GM19193 (cell line): ENCODE data around the gene SHC1.

Experiments
- POLR2A ChIP-seq: IDR thresholded peaks from 4 replicates; pipeline ENCODE4 v1.6.1; 2011; ENCODE audit not compliant: insufficient read depth, insufficient read length; ENCODE audit errors: extremely low read depth

The SHC1 gene

DNA sequence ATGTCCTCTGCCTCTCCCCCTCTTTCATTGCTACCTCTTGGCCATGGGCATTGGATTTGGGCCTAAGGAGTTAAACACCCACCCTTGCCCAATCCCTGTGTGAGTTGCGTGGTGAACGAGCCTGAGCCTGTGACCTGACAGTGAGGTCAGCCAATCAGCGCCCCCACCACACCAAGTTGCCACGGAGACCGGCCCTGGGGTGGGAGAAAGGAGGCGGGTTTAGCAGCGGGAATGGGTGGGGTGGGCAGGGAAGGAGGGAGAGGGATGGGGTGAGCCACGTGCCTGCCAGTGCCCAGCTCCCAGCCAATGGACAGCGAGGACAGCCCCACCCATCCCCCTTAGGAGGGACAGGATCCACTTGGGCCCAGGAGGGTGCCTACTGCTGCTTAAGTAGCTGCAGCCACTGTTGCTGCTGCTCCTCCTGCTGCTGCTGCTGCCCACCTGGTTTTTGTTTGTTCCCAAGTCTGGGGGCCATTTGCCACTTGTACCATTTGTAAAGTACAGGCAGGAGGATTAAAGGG is 41.5 kb upstream of the SHC1 start:
- no peak for TF ChIP-seq POLR2A

DNA sequence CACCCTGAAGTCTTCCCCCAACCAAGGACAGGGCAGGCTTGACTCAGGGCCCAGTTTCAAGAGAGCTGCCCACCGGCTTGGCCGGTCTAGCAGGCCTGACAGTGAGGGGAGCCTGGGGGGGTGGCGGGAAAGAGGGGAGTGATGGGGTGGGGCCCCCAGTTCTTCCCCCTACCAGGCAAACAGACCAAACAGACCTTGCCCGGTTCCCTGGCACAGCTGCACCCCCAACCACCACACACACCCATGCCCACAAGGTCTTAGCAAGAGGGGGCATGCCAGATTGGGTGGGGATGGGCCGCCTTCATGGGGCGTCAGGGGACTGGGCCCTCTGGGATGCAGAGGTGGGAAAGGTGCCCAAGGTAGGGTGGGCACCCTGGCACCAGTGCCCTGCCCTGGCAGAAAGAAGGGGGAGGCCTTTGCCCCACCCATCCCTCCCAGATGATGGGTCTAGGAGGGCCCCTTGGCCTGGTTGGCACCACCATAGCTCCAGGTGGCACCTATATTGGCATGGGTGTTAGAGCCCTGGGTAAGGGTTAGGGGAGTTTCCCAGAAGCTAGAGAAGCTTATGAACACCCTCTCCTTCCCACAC is 41.0 kb upstream of the SHC1 start:
- no peak for TF ChIP-seq POLR2A

- TF ChIP-seq POLR2A = no peak
Observed at GRCh38 chr1:155011004-155011416, 40.5 kb upstream of the SHC1 start.

- no peak for TF ChIP-seq POLR2A
Observed at GRCh38 chr1:155010211-155010918, 39.8 kb upstream of the SHC1 start.

DNA sequence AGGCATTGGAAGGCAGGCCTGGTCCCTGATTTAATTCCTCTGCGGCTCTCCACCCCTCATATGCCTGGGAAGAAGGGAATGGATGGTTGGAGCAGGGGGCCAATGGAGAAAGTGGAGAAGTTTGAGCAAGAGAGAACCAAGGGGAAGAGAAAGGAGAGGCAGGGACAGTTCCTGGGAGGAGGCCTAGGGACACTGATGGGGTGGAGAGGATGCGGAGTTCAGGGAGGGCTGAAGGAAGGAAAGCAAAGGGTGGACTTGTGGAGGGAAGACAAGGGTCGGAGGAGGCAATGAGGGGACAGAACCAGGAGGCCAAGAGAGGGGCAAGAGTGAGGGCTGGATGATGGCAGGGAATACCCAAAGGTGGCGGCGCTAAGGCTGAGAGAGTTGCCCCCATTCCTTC is 39.2 kb upstream of the SHC1 start:
- TF ChIP-seq POLR2A = no peak

DNA sequence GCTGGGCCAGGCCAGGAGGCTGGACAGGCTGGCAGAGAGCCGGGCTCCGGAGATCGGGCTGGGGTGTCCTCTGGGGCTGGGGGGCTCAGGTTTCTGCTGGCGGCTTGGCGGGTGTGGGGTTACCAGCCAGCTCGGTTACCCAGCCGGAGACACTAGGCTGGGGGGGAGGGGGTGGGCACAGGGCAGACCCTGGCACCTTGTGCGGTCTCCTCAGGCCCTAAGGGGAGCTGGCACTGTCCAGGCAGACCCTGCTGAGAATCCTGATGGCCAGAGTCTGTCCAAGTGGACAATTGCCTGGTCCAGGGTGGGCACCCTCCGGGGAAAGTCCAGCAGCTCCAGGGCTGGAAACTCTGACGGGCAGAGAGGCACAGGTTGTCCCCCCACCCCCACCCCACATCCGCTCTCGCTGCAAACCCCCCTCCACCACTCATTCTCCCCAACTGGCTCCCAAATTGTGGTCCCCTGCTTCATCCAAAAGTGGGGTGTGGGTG is 38.7 kb upstream of the SHC1 start:
- TF ChIP-seq POLR2A = no peak

DNA sequence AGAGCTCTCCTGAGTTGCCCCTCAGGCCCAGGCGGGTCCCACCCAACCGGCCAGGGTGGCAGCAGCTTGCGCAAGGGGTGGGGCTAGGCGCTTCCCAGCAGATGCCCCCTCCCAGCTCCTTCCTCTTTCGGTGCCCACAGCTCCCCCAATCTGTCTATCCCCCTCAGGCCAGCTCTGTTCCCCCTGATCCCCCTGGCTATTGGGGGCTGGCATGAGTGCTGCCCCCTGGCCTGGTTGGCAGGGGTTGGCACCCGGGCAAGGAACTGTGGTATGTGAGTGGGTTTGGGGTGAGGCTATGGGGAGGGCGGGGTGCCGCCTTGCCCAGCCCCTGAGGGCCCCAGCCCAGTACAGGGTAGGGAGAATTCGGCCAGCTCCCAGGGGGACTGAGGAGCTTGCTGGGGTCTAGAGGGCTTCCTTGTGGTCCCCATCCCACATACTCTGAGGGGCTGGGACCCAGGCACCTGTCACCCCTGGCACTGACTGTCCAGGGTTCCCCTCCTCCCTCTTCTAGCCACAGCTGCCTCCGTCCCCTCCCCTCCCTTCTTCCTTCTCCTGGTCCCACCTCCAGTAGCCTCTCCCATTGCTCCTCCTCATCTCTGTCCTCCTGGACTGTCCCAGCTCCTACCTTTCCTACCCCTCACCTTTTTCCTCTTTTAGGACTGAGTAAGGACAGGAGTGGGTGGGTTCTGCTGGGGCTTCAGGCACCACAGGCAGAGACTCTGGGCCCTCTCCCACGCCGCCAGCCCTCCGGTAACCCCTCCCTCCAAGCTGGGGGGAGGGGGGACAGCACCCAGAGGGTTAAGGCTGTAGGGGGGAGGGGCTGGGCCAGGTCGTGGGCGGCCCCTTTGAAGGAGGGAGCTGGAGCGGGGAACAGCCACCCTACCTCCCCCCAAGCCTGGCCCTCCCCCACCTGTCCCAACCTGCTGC is 37.7 kb upstream of the SHC1 start:
- no peak for TF ChIP-seq POLR2A

GRCh38 chr1:155007251-155007828 is 36.8 kb upstream of the SHC1 start:
- no peak for TF ChIP-seq POLR2A

DNA sequence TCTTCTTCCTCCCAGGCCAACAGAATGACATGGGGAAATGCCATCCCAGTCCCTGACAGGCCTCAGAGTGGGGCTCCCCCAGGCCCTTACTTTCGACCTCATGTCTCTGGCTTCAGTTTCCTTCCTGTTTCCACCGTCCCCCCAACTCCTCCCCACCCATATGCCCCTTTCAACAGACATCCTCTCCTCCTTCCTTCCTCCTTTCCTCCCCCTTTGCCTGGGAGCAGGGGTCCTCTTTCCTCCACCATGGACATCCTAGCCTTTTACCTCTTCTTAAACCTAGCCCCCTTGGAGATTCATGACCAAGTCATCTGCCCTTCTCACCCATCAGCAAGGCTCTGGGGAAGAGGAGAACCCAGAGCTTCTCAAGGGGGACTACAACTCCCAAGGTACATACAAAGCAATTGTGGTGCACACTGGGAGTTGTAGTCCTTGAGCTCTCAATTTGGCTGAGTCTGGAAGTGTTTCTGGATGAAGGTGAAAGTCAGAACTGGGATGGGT is 36.1 kb upstream of the SHC1 start:
- no peak for TF ChIP-seq POLR2A

- TF ChIP-seq POLR2A = no peak
Observed at GRCh38 chr1:155005076-155006011, 34.8 kb upstream of the SHC1 start.

DNA sequence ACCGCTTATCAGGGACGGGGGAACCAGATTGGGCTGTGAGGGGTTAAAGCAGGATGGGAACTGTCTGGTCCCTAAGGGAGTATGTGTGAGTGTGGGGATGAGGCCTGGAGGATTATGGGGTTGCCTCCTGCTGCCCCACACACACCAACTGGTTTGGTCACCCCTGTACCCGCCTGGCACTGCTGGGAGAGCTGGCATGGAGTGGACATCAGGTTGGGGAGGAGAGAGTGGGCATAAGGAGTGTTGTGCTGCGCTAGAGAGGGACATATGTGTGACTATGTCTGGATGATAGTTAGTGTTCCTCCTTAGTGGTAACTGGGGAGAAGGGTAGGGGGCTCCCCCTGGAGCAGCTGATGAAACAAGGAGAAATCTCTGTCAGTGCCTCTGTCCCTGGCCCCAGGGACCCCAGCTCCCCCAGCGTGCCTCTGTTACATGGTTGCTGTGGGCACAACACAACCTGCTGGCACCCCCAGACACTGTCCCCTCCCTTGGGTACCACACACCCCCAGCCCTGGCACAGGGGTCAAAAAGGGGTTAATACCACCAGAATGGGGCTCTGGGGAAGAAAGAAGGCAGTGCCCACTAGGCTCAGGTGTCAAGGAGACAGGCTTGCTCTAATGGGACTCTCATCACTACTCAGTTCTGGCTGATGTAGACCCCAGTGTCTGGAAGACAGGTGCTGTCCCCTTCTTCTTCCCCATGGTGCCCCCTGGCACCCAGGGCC is 34.0 kb upstream of the SHC1 start:
- no peak for TF ChIP-seq POLR2A

GRCh38 chr1:155003766-155004351 is 33.3 kb upstream of the SHC1 start:
- no peak for TF ChIP-seq POLR2A
